ENCODE results near the gene ALCAM.

The ALCAM gene

DNA sequence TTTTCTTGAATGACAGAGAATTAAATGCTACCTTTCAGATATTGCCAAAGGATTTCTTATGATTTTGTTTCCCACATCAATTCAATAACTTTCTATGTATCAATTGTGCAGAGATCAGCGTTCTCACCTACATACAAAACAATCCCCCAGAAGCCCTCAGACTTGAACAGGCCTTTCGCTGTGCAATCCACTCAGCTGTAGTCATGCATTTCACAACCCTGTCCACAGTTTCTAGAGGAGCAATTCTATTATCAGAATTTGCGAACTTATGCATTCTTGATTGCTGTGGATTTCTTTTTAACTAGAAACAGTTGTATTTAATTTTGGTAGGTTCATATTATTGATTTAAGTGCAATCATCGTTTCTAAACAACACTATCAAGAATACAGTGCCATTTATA is 13.7 kb upstream of the ALCAM start:
- no peak overlapping the region for H3K4me3 ChIP-seq (IDR thresholded peaks at IDR 0.05; ENCODE audit: insufficient read depth, low read depth, low read length)
- no peak overlapping the region for H3K4me2 ChIP-seq
- H3K4me1 ChIP-seq (ENCODE audit: low read depth, poor library complexity, severe bottlenecking), result no peaks in the 10 kb centered on the region
- H2AFZ ChIP-seq (ENCODE audit: low read depth), result no peak overlapping the region
- H3K79me2 ChIP-seq (ENCODE audit: insufficient read depth, low read depth), result no peaks in the 10 kb centered on the region
- H3K27ac ChIP-seq, result no peak overlapping the region
- H4K20me1 ChIP-seq (ENCODE audit: insufficient read depth), result no peaks in the 10 kb centered on the region
- no peaks in the 10 kb centered on the region for H3K36me3 ChIP-seq (ENCODE audit: insufficient read depth)
- TF ChIP-seq, protein P1, sequence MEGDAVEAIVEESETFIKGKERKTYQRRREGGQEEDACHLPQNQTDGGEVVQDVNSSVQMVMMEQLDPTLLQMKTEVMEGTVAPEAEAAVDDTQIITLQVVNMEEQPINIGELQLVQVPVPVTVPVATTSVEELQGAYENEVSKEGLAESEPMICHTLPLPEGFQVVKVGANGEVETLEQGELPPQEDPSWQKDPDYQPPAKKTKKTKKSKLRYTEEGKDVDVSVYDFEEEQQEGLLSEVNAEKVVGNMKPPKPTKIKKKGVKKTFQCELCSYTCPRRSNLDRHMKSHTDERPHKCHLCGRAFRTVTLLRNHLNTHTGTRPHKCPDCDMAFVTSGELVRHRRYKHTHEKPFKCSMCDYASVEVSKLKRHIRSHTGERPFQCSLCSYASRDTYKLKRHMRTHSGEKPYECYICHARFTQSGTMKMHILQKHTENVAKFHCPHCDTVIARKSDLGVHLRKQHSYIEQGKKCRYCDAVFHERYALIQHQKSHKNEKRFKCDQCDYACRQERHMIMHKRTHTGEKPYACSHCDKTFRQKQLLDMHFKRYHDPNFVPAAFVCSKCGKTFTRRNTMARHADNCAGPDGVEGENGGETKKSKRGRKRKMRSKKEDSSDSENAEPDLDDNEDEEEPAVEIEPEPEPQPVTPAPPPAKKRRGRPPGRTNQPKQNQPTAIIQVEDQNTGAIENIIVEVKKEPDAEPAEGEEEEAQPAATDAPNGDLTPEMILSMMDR (conservative IDR thresholded peaks at IDR 0.05; ENCODE audit: low read depth, low read length), result no peak
- no peak overlapping the region for H3K9ac ChIP-seq
- no peaks in the 10 kb centered on the region for H3K27me3 ChIP-seq (ENCODE audit: insufficient read depth, low read depth)

DNA sequence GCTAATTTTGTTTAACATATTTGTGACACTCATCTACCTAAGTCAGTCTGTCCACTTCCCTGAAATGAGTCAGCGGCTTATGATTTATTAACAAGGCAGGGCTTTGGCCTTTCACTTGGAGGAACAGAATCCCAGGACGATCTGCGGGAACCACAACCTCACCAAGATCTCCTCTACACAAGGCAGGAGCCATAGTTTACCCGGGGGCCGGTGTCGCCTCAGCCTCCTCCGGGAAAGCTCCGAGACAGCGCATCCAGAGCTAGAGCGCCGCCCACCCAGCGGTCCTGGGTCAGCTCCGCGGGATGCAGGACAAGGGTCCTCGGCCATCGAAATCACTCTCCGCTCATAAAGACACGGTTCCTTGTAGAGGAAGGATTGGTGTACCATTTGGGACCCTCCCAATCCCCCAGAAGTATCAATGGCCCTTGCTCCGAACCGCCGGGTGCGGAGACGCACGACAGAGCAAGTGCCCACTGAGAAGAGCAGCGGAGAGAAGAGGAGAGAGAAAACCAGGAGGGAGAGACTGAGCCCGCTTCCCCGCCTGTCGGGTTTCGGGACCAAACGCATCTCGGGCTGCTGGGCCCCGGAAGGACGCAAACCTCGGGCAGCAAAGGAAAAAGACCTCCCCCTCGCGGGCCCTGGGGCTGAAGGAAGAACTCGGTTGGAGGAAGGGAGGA is 13.1 kb upstream of the ALCAM start:
- no peak overlapping the region for H3K9ac ChIP-seq
- H3K4me2 ChIP-seq, result no peak overlapping the region
- H4K20me1 ChIP-seq (ENCODE audit: insufficient read depth), result no peaks in the 10 kb centered on the region
- no peaks in the 10 kb centered on the region for H3K4me1 ChIP-seq (ENCODE audit: low read depth, poor library complexity, severe bottlenecking)
- no peaks in the 10 kb centered on the region for H3K36me3 ChIP-seq (ENCODE audit: insufficient read depth)
- no peaks in the 10 kb centered on the region for H3K79me2 ChIP-seq (ENCODE audit: insufficient read depth, low read depth)
- H3K27me3 ChIP-seq (ENCODE audit: insufficient read depth, low read depth), result no peaks in the 10 kb centered on the region
- TF ChIP-seq, protein P1 (conservative IDR thresholded peaks at IDR 0.05; ENCODE audit: low read depth, low read length), result no peak
- H2AFZ ChIP-seq (ENCODE audit: low read depth), result no peak overlapping the region
- no peak overlapping the region for H3K27ac ChIP-seq
- no peak overlapping the region for H3K4me3 ChIP-seq (IDR thresholded peaks at IDR 0.05; ENCODE audit: insufficient read depth, low read depth, low read length)

DNA sequence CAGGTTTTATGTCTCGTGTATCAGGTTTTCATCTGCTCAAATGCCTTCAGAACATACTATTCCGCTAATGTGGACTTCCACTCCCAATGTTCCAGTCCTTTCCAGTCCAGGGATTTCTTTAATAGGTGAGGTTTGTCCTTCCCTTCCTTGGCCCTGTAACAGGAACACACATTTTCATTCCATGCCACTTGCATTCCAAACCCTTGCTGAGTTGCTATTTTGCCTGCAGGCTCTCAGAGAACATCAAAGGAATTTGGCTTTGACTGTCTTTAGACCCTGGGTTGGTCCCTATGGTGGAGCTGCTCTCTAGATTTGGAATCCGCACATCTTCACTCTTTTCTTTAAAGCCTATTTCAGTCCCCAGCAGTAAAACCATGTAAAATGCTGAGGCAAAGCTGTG is 12.3 kb upstream of the ALCAM start:
- TF ChIP-seq, protein P1 (conservative IDR thresholded peaks at IDR 0.05; ENCODE audit: low read depth, low read length), result no peak
- no peak overlapping the region for H3K4me3 ChIP-seq (IDR thresholded peaks at IDR 0.05; ENCODE audit: insufficient read depth, low read depth, low read length)
- no peak overlapping the region for H3K9ac ChIP-seq
- no peaks in the 10 kb centered on the region for H3K36me3 ChIP-seq (ENCODE audit: insufficient read depth)
- no peaks in the 10 kb centered on the region for H3K27me3 ChIP-seq (ENCODE audit: insufficient read depth, low read depth)
- H2AFZ ChIP-seq (ENCODE audit: low read depth), result no peak overlapping the region
- no peaks in the 10 kb centered on the region for H3K79me2 ChIP-seq (ENCODE audit: insufficient read depth, low read depth)
- no peaks in the 10 kb centered on the region for H3K4me1 ChIP-seq (ENCODE audit: low read depth, poor library complexity, severe bottlenecking)
- no peak overlapping the region for H3K4me2 ChIP-seq
- no peak overlapping the region for H3K27ac ChIP-seq
- no peaks in the 10 kb centered on the region for H4K20me1 ChIP-seq (ENCODE audit: insufficient read depth)

DNA sequence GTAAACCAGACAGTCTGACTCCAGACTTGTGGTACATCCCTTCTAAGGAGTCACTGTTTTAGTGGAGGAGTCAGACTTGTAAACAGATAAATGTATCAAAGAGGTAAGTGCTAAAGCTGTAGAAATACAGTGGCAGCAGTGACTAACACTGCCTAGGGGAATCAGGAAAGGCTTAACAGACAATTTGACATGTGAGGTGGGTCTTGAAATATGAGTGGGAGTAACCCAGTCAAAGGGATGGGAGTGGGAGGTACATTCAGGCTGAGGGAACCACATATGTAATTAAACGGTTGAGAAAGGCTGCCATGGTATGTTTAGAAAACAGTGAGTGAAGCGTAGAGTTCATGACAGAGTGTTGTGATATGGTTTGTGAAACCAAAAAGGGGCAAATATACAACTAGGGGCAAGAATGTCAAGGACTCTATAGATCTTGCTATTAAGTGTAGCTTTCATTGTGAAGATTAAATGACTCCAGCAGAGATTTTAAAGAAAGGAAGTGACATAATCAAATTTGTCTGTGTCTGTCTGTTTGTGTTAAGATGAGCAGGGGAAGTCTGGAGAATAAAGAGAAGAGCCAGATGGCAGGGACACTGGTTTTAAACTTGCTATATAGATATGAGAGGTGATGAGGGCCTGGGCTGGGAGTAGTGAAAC is 11.2 kb upstream of the ALCAM start:
- Histone ChIP-seq H4K20me1 (ENCODE audit: insufficient read depth) (no peaks in the 10 kb centered on the region), H3K27me3 (ENCODE audit: insufficient read depth, low read depth) (no peaks in the 10 kb centered on the region), H3K4me3 (IDR thresholded peaks at IDR 0.05; ENCODE audit: insufficient read depth, low read depth, low read length) (no peak overlapping the region), H3K4me2 (no peak overlapping the region), H3K4me1 (ENCODE audit: low read depth, poor library complexity, severe bottlenecking) (no peaks in the 10 kb centered on the region), H3K27ac (no peak overlapping the region), H3K9ac (no peak overlapping the region), H3K36me3 (ENCODE audit: insufficient read depth) (no peaks in the 10 kb centered on the region), H3K79me2 (ENCODE audit: insufficient read depth, low read depth) (no peaks in the 10 kb centered on the region), H2AFZ (ENCODE audit: low read depth) (no peak overlapping the region)
- TF ChIP-seq, protein P1 (conservative IDR thresholded peaks at IDR 0.05; ENCODE audit: low read depth, low read length), result no peak

Data from KMS-11 (cell line).